B cell (primary cell): Measurements from ENCODE around the gene PELI2.

ENCODE experiments used
- EZH2 ChIP-seq: IDR thresholded peaks from 2 replicates; pipeline ENCODE4 v1.6.1; 2012; ENCODE audit warnings: borderline replicate concordance, low read depth, mild to moderate bottlenecking, moderate library complexity, low read length; ENCODE audit not compliant: insufficient read depth, poor library complexity, severe bottlenecking
- TF ChIP-seq, protein P1 (sequence below): fragments of 200-600 bp; IDR thresholded peaks from one replicate; pipeline ENCODE4 v1.8.0; 2022; ENCODE audit warnings: antibody characterized with exemption, mild to moderate bottlenecking

DNA sequence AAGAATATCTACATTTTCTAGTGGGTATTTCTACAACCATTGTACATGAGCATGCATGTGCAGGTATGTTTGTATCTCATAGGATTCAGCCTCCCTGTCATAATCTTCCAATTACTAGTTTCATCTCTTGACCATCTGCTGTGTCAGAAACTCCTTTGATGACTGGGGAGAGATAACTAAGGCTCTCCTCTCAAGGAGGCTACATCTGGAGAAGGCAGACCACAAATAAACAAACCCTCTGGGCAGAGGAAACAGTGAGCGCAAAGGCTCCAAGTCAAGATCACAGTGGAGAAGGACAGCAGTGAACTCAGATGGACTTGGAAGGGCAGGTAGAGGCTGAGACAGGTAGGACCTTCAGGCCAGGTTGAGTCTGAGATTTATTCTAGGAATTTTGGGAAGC, 166.4 kb downstream of the PELI2 start:
- TF ChIP-seq, protein P1, sequence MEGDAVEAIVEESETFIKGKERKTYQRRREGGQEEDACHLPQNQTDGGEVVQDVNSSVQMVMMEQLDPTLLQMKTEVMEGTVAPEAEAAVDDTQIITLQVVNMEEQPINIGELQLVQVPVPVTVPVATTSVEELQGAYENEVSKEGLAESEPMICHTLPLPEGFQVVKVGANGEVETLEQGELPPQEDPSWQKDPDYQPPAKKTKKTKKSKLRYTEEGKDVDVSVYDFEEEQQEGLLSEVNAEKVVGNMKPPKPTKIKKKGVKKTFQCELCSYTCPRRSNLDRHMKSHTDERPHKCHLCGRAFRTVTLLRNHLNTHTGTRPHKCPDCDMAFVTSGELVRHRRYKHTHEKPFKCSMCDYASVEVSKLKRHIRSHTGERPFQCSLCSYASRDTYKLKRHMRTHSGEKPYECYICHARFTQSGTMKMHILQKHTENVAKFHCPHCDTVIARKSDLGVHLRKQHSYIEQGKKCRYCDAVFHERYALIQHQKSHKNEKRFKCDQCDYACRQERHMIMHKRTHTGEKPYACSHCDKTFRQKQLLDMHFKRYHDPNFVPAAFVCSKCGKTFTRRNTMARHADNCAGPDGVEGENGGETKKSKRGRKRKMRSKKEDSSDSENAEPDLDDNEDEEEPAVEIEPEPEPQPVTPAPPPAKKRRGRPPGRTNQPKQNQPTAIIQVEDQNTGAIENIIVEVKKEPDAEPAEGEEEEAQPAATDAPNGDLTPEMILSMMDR = no peak
- TF ChIP-seq EZH2 = no peak
